ENCODE data around the gene C2orf49.

The C2orf49 gene

GRCh38 chr2:105337122-105338019, at the start of gene C2orf49:
Gene C2orf49, plus strand, starts transcription at chr2:105337540. Its CDS starts 48 bp downstream, at chr2:105337588.
- peak; percentile 83 to 87 for DNase-seq (ENCODE audit: low read depth in 2 of 2)

DNA sequence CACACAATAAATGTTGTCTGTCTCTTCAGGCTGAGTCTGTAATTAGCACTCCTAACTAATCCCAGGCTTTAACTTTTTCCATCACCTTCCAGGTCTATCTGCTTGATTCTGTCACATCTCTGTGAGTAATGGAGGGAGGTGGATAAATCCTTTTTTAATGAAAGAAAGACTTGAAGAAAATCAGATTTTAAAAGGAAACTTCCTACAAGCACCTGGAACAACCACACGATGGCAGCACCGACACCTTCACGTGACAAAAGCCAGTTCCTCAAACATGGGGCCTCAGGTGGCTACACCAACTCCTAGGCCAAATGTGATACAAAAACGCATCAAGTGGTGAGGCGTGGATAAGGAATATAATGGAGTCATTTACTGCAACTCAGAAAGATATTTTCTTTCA, 49.6 kb upstream of the C2orf49 start:
- peak in 1 of 2 donors; percentile 18 for DNase-seq (ENCODE audit: low read depth in 2 of 2)

- DNase-seq (ENCODE audit: low read depth in 2 of 2): no peak
Measured at GRCh38 chr2:105288133-105288532, 49.2 kb upstream of the C2orf49 start.

GRCh38 chr2:105290981-105291660, 46.2 kb upstream of the C2orf49 start:
- DNase-seq (ENCODE audit: low read depth in 2 of 2): no peak

DNA sequence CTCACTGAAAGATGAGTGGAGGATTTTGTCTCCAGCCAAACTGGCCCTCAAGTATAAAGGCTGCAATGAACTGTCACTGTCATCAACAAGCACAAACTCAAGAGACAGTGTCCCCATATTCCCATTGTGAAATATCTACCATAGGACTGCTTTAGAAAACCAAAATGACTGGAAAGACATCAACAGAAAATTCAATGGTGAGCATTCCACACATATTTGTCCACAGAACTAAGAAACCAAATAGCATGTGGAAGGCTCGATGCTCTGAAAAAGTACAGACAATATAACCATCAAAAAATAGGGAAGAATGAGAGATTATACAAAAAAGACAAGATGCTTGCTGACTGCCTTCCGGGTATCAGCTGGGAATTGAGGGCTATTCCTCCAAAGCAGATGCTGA, 45.4 kb upstream of the C2orf49 start:
- DNase-seq (ENCODE audit: low read depth in 2 of 2): no peak

GRCh38 chr2:105294046-105294445, 43.3 kb upstream of the C2orf49 start:
- no peak for DNase-seq (ENCODE audit: low read depth in 2 of 2)

GRCh38 chr2:105294844-105295481, 42.4 kb upstream of the C2orf49 start:
- DNase-seq (ENCODE audit: low read depth in 2 of 2): peak in 1 of 2 donors; percentile 7

GRCh38 chr2:105296017-105296611, 41.2 kb upstream of the C2orf49 start:
- no peak for DNase-seq (ENCODE audit: low read depth in 2 of 2)

GRCh38 chr2:105297216-105297615, 40.1 kb upstream of the C2orf49 start:
- no peak for DNase-seq (ENCODE audit: low read depth in 2 of 2)

DNA sequence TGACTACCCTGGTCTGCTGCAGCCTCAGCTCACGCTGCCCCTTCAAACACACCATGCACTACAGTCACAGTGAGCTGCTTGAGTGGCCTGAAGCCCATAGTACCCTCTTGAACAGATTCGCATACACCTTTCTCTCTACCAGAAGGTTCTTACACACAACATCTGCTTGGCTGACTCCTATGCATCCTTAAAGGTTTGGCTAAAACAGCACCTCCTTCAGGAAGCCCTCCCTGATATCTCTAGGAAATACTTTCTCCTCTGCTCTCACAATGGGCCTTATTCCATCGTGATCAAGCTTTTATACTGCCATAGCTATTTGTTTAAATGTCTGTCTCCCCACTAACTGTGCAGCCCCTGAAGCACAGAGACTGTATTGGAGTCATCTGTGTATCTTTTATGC, 39.3 kb upstream of the C2orf49 start:
- DNase-seq (ENCODE audit: low read depth in 2 of 2): no peak

DNA sequence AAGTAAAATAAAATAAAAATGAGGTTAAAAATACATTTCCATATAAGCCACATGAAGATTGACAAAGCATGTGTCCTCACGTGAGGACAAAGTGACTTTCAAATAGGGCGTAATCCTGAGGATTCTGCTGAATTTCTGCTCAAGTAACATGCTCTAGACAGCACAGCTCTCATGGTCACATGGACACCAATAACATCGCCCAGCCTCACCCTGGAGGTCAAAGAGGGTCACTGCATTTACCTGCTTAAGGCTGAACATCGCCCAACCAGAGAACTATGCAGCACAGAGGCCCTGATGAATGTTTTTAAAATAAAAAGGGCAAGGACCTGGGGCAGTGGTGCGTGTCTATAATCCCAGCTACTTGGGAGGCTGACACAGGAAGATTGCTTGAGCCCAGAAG, 38.0 kb upstream of the C2orf49 start:
- no peak for DNase-seq (ENCODE audit: low read depth in 2 of 2)

- DNase-seq (ENCODE audit: low read depth in 2 of 2): no peak
Measured at GRCh38 chr2:105301646-105302045, 35.7 kb upstream of the C2orf49 start.

- DNase-seq (ENCODE audit: low read depth in 2 of 2): no peak
Measured at GRCh38 chr2:105307146-105307545, 30.2 kb upstream of the C2orf49 start.

GRCh38 chr2:105307550-105307949, 29.8 kb upstream of the C2orf49 start:
- DNase-seq (ENCODE audit: low read depth in 2 of 2): no peak

DNA sequence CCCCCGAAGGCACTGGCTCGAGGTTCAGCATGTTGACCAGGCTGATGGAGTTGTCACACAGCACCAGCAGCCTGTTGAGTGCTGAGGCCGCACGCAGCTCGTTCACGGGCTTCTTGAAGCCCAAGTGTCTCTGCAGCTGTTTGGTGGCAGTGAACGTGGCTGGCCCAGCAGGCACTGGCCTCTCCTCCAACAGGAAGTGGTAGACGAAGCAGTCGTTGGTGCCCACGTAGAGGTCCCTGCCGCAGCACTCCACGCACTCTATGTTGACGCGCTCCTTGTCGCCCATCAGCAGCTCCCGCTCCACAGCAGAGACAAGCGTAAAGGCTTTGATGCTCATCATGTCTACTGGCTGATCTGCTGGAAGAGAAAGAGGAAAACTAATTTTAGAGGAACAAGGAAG, 29.4 kb upstream of the C2orf49 start:
- no peak for DNase-seq (ENCODE audit: low read depth in 2 of 2)

- no peak for DNase-seq (ENCODE audit: low read depth in 2 of 2)
Measured at GRCh38 chr2:105308382-105309146, 28.8 kb upstream of the C2orf49 start.

DNA sequence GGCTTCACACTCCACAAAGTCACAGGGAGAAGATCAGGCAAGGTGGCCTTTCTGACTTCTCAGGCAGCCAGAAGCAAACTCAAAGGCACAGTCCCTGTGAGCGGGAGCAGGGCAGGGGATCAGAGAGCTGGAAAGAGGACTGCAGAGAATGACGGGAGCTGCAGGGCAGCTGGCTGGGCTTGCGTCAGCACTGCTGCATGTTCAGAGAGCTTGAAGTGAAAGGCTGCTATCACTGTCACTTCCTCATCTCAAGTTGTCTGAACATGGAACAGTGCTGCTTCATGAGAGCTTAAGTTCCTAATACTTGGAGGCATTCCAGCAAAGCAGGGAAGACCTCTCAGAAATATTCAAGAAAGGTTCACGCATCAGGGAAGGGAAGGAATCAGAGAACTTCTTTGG, 28.2 kb upstream of the C2orf49 start:
- DNase-seq (ENCODE audit: low read depth in 2 of 2): no peak

DNA sequence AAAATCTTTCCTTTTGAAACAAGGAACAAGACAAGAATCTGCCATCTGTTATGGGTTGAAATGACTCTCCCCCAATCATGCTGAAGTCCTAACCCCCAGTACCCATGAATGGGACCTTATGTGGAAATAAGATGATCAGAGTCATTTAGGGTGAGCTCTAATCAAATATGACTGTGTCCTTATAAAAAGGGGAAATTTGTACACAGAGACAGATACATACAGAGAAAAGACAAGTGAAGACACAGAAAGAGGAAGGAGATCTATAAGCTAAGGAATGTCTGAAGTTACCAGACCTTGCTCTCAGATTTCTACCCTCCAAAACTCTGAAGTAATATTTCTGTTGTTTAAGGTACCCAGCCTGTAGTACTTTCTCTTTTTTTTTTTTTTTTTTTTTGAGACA, 23.5 kb upstream of the C2orf49 start:
- DNase-seq (ENCODE audit: low read depth in 2 of 2): no peak

DNA sequence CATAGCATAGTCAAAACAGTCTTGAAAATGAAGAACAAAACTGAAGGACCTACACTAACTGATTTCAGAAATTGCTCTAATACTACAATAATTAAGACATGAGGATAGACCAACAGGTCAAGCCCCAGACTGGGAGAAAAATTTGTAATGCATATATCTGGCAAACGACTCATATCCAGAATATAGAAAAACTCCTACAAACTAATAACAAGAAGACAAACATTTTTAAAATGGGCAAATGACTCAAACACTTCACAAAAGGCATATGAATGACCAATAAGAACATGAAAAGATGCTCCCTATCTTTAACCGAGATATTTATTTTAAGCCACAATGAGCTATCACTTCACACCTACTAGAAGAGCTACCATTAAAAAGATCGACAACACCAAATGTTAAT, 22.0 kb upstream of the C2orf49 start:
- no peak for DNase-seq (ENCODE audit: low read depth in 2 of 2)

DNA sequence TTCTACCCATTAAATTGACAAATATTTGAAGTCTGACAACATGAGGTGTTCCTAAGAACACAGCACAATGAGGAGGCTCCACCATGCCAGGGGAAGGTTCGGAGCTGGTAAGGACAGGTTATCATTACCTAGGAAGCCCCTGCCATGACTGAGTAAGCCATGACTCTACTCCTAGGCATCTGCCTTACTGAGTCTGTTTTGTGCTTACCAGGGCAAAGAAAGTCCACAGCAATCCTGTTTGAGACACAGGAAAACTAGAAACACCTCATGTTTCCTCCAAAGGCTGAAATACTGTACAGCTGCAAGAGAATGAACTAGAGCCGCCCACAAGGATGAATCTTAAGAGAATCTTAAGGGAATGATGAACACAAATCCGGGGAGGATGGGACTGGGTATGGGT, 19.4 kb upstream of the C2orf49 start:
- DNase-seq (ENCODE audit: low read depth in 2 of 2): no peak

DNA sequence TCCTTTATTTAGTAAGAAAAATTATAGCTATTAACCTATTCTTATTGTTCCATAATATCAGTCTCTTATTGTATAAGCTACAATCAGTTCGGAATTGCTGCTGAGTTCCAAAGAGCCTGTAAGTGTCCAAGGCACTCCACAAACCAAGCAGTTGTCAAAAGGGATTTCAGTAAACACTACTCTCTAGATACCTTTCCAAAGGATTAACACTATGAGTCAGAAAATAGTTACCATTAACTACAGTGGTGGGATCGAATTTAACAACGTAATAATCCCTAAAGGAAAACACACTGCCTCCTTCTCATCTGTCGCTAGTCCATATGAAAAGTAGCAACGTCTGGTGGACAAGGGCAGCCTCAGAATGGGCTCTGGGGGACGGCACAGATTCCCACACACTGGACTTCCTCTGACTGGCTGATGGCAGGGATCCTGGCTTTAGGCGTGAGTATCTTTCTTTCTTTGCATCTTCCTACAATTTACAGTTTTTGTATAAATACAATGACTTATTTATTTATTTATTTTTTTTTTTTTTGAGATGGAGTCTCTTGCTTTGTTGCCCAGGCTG, 16.6 kb upstream of the C2orf49 start:
- DNase-seq (ENCODE audit: low read depth in 2 of 2): no peak

All from stimulated activated CD4-positive, alpha-beta T cell treated with anti-CD3 and anti-CD28 coated beads, Interleukin-4, amount 100 ng/mL, for 48 hours (primary cell).